ENCODE results near the gene FPGT.
"Not testable (repeated sequence)": the region's sequence is repeated elsewhere in the genome, so short reads cannot be mapped to it uniquely, and the experiment has no call there.

The FPGT gene

DNA sequence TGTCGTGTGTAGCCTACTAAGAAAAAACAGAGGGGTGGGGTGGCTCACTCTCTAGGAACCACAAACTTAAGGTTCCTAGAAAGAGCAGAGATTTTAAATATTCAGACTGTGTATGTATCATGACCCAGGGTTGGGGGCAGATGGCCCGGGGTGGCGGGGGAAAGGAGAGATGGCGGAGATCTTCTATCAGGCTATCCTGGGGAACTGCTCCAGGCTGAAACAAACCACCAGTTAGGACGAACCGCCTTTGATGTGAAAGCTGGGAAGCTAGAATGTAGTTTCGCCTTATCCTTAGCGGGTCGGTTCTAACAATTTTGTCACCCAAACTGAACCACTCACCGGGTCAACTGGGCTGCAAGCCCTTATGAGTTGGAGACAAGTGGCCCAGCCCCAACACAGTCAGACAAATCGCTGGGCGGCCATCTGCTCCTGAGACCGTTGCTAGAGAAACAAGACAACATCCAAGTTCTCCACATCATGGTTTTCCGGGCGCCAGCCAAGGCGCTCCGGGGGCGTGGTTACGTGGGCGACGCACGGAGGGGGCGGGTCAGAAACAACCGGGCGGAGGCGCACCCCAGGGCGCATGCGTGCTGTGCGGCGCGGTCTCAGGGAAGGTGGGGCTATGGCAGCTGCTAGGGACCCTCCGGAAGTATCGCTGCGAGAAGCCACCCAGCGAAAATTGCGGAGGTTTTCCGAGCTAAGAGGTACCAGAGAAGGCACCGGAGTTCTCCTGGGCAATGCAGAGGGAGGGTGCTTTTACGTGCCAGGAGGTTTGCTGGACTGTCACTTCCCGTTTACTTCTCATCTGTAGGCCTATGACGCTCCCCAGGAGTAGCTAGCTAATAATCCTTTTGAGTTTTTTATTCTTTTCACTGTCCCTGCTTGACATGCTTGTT lies at the start of gene FPGT, which contains the start of gene LRRIQ3:
TSS of gene FPGT (plus strand) at position 586 of the 896 bp plus-strand sequence. CDS start at position 623, 37 bp downstream.
TSS of gene LRRIQ3 (minus strand) at position 520 of the 896 bp plus-strand sequence. CDS start 14,492 bp downstream, outside the sequence.
- peak; percentile 90 to 95 (median 94) for DNase-seq (ENCODE audit: low read depth in 3 of 3, low spot score in 1 of 3)

GRCh38 chr1:74160046-74160445 lies 38.0 kb upstream of the FPGT start:
- no peak for DNase-seq (ENCODE audit: low read depth in 3 of 3, low spot score in 1 of 3)

DNA sequence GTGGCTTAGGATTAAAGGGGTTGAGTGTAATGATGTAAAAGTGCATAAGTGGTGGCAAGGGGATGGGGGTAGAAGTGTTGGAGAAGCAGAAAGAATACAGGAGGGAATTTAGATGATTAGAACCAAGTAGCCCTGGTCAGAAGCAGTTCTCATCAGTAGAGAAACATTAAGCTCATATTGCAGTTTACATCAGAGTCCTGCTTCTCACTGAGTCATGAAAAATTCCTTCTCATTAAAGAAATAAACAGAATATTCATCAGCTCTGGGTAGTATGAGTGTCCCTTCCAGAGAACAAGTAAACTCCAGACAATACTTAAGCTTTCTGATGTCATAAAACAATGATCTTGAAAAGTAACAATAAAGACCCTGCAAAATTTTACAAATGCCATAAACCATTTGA lies 36.5 kb upstream of the FPGT start:
- DNase-seq (ENCODE audit: low read depth in 3 of 3, low spot score in 1 of 3) = no peak

DNA sequence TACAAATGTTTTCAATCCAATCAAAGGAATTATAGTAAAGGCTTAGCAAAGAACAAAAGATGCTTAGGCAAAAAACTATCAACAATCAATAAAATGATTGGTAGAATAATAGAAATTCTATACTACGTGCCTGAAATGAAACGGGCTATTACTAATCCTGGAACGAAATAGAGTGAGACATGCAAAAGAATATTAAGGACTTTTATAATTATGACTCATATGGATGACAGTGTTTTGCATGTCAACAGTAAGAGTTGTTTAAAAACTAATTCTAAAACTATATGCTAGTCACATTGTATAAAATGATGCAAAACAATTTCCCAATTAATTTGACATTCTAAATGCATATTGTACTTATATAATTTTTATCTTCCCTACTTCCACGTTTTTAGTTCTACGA lies 35.7 kb upstream of the FPGT start:
- DNase-seq (ENCODE audit: low read depth in 3 of 3, low spot score in 1 of 3) = no peak

GRCh38 chr1:74174423-74174822 lies 23.6 kb upstream of the FPGT start:
- not testable (repeated sequence) for DNase-seq (ENCODE audit: low read depth in 3 of 3, low spot score in 1 of 3)

GRCh38 chr1:74180490-74180889 lies 17.6 kb upstream of the FPGT start:
- no peak for DNase-seq (ENCODE audit: low read depth in 3 of 3, low spot score in 1 of 3)

- DNase-seq (ENCODE audit: low read depth in 3 of 3, low spot score in 1 of 3) = no peak
Observed at GRCh38 chr1:74193908-74194307, 4.1 kb upstream of the FPGT start.

DNA sequence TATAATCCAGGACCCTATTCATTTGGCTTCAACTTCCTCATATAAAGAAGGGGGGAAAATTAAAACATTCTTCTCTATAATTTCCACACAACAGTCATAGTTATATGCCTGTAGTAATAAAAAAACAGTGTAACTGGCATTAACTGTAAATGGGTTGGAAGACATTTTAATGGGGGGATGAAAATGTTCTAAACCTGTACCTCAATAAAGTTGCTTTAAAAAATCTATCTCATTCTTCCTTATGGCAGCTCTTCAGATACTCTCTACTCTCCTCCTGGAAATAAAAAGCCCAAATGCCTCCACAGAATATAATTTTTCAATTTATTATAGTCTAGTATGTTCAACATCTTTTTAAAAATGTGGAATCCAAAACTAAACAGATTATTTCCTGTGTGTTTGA lies 2.7 kb upstream of the FPGT start:
- DNase-seq (ENCODE audit: low read depth in 3 of 3, low spot score in 1 of 3) = no peak

- no peak for DNase-seq (ENCODE audit: low read depth in 3 of 3, low spot score in 1 of 3)
Observed at GRCh38 chr1:74197255-74197654, 787 bp upstream of the FPGT start.

GRCh38 chr1:74199504-74199903 lies 1.5 kb downstream of the FPGT start:
- DNase-seq (ENCODE audit: low read depth in 3 of 3, low spot score in 1 of 3) = no peak

- DNase-seq (ENCODE audit: low read depth in 3 of 3, low spot score in 1 of 3) = no peak
Observed at GRCh38 chr1:74205266-74205665, 7.2 kb downstream of the FPGT start.

GRCh38 chr1:74215229-74215628 lies 17.2 kb downstream of the FPGT start:
- DNase-seq (ENCODE audit: low read depth in 3 of 3, low spot score in 1 of 3) = no peak

GRCh38 chr1:74222701-74223100 lies 24.7 kb downstream of the FPGT start:
- no peak for DNase-seq (ENCODE audit: low read depth in 3 of 3, low spot score in 1 of 3)

- no peak for DNase-seq (ENCODE audit: low read depth in 3 of 3, low spot score in 1 of 3)
Observed at GRCh38 chr1:74223453-74223852, 25.4 kb downstream of the FPGT start.

DNA sequence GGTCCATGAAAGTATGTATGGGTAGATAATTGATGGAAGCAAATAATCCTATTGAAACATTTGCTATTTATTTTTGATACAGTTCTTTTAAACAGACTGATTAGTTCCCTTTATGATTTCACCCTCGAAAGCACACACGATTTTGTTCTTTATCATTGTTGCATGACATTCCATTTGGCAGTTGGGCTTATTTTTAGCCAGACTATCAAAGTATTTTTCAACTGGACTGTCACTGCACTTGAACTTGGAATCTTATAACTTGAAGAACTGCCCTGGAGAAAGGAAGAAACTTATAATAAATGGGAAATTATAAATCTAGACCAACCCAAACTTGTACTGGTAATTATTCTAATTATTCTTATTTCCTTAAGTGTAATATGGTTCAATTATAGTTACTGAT lies 37.1 kb downstream of the FPGT start, which contains the start of gene TNNI3K:
TSS of gene TNNI3K (plus strand) at position 235 of the 400 bp plus-strand sequence. CDS start at position 300, 65 bp downstream.
- no peak for DNase-seq (ENCODE audit: low read depth in 3 of 3, low spot score in 1 of 3)

DNA sequence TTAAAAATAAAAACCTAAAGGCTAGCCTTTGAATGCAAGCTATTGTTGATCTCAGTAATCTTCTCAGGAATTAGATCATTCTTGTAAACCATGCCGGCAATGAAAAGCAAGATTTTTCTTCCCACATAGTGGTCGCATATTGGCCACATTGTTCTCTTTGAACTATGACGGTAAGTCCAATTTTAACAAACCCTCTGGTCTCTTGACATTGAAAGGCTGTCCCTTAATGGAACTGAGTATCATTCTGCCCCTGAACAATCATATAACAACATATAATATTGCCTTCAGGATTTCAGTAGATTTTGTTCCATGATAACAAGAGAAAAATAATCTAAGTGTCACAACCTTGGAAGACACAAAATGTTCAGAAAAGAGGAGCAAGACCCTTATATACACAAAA lies 38.4 kb downstream of the FPGT start:
- DNase-seq (ENCODE audit: low read depth in 3 of 3, low spot score in 1 of 3) = no peak

DNA sequence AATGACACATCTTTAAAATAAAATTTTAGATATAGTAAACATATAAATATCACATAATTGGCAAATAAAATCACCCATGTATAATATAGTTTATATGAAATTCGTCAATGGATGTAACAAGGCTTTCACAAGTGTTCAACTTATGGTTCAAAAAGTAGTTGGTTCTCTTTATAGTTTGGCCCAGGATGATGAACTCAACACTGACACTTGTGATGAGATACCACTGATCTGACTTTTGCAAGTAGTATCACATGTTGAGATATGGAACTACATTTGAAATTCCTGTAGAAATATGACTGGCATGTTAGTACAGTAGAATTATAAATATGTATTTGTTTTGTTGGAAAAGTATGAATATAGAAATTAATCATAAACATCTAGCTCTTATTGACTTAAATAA lies 39.0 kb downstream of the FPGT start:
- DNase-seq (ENCODE audit: low read depth in 3 of 3, low spot score in 1 of 3) = no peak

DNA sequence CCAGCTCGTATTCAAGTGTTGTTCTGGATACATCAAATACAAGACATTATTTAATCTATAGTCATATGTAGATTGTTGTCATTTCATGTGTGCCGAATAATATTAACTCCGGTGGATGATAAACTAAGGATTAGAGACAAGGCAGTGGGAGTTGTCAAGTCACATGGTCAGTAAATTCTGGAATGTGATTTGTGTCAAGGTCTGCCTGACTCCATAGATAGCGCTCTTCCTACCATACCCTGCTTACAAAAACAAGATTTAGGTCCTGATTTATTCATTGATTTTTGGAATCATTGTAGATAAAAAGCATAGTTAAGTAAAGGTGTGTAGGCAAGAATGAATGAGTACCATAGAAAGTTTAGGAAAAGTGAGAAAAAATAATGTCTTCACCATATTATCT lies 39.7 kb downstream of the FPGT start:
- DNase-seq (ENCODE audit: low read depth in 3 of 3, low spot score in 1 of 3) = no peak

DNA sequence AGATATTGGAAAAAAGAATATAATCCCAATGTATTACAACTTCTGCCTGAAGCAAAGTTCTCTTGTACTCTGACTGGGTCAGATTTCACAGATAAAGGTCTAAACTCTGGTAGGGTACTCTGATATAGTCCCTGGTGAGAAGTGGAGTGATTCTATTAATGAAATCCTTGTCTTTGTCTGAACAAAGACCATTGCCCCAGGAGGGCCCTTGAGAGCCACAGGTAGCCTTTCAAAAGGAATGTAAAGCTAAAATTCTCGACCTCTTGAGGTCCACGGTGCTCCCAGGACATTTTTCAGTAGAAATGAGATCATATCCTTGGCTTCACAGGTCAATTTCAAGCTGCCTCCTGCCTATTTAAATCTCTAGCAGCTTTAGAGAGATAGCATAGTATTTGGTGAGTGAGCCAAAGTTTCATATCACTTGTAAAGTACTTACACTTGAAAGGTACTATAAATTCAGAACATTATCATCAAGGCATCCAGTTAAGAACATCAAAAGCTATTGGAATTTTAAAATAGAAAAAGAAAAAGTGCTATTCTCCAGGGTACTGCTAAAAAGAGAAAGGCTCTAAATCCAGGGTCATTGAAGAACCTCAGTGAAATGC lies 47.2 kb downstream of the FPGT start:
- no peak for DNase-seq (ENCODE audit: low read depth in 3 of 3, low spot score in 1 of 3)

DNA sequence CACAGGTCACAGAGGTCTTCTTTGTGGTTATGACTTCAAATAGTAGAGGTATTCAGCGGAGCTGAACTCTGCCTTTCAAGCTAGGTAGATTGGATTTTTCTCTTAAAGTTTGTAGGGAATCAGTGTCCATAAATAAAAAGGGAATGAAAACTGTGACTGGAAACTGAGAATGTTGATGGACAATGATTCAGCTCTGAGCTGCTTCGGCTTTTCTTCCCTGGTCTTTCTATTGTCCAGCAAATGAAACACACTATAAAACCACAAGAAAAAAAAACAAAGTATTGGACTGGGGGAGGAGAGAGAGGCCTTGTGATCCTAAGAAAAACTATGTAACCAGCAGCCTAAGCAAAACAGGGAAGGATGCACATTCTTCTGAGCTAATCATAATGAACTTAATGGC lies 48.3 kb downstream of the FPGT start:
- DNase-seq (ENCODE audit: low read depth in 3 of 3, low spot score in 1 of 3) = no peak

GRCh38 chr1:74247881-74248528 lies 50.0 kb downstream of the FPGT start:
- no peak for DNase-seq (ENCODE audit: low read depth in 3 of 3, low spot score in 1 of 3)
